Neural cell (in vitro differentiated cells): ENCODE results near the gene UBXN4.

Experiments
- EP300 ChIP-seq: fragments of 450-650 bp; conservative IDR thresholded peaks from 2 replicates; pipeline ENCODE4 v1.6.1; 2014; ENCODE audit warnings: antibody characterized with exemption, mild to moderate bottlenecking, moderate library complexity; ENCODE audit not compliant: poor library complexity, severe bottlenecking
- EZH2 ChIP-seq: fragments of 200-600, 300-800 bp; shearing (Covaris generic), sonication (generic); IDR thresholded peaks from 2 replicates; pipeline ENCODE4 v1.6.1; 2014; ENCODE audit warnings: antibody characterized with exemption, low read length, borderline replicate concordance, mild to moderate bottlenecking; ENCODE audit not compliant: insufficient read depth, poor library complexity, severe bottlenecking
- MXI1 ChIP-seq: fragments of 450-650 bp; conservative IDR thresholded peaks from 2 replicates; pipeline ENCODE4 v1.6.1; 2014; ENCODE audit warnings: antibody characterized with exemption, mild to moderate bottlenecking; ENCODE audit not compliant: poor library complexity, severe bottlenecking
- POLR2AphosphoS5 ChIP-seq: IDR thresholded peaks from 2 replicates; pipeline ENCODE4 v1.6.1; 2012
- RAD21 ChIP-seq: fragments of 450-650 bp; conservative IDR thresholded peaks from 2 replicates; pipeline ENCODE4 v1.6.1; 2014; ENCODE audit warnings: antibody characterized with exemption, mild to moderate bottlenecking, moderate library complexity
- SMC3 ChIP-seq: fragments of 450-650 bp; conservative IDR thresholded peaks from 2 replicates; pipeline ENCODE4 v1.6.1; 2014; ENCODE audit warnings: antibody characterized with exemption, mild to moderate bottlenecking, moderate library complexity; ENCODE audit not compliant: poor library complexity
- TAF1 ChIP-seq: IDR thresholded peaks from 2 replicates; pipeline ENCODE4 v1.6.1; 2012; ENCODE audit warnings: low read depth
- TF ChIP-seq, protein P1 (sequence below): fragments of 450-650 bp; IDR thresholded peaks from 2 replicates; pipeline ENCODE4 v1.5.1; 2014; ENCODE audit warnings: antibody characterized with exemption, mild to moderate bottlenecking, moderate library complexity; ENCODE audit not compliant: poor library complexity, severe bottlenecking
- TF ChIP-seq, protein P2 (sequence below): IDR thresholded peaks from 2 replicates; pipeline ENCODE4 v1.6.1; 2012; ENCODE audit warnings: borderline replicate concordance

DNA sequence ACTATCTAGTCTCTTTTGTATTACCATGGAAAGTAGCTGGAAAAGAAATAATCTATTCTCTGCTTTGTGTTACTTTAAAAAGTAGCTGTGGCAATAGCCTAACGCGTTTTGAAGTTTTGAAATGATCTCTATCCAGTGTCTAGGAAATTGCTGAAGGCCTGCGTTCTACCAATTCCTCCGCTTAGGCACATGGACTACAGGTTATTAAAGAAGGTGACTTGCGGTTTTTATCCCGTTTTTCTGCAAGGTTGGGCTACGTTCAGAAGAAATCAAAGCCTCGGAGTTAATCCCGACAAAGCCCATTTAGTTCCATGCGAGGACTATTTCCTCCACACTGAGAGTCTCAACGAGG lies 636 bp upstream of the UBXN4 start:
- TF ChIP-seq TAF1 = no peak
- TF ChIP-seq MXI1 = no peak
- TF ChIP-seq, protein P1, sequence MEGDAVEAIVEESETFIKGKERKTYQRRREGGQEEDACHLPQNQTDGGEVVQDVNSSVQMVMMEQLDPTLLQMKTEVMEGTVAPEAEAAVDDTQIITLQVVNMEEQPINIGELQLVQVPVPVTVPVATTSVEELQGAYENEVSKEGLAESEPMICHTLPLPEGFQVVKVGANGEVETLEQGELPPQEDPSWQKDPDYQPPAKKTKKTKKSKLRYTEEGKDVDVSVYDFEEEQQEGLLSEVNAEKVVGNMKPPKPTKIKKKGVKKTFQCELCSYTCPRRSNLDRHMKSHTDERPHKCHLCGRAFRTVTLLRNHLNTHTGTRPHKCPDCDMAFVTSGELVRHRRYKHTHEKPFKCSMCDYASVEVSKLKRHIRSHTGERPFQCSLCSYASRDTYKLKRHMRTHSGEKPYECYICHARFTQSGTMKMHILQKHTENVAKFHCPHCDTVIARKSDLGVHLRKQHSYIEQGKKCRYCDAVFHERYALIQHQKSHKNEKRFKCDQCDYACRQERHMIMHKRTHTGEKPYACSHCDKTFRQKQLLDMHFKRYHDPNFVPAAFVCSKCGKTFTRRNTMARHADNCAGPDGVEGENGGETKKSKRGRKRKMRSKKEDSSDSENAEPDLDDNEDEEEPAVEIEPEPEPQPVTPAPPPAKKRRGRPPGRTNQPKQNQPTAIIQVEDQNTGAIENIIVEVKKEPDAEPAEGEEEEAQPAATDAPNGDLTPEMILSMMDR = no peak
- no peak for TF ChIP-seq EZH2
- no peak for TF ChIP-seq RAD21
- no peak for TF ChIP-seq SMC3
- TF ChIP-seq POLR2AphosphoS5 = no peak
- no peak for TF ChIP-seq EP300
- TF ChIP-seq, protein P2, sequence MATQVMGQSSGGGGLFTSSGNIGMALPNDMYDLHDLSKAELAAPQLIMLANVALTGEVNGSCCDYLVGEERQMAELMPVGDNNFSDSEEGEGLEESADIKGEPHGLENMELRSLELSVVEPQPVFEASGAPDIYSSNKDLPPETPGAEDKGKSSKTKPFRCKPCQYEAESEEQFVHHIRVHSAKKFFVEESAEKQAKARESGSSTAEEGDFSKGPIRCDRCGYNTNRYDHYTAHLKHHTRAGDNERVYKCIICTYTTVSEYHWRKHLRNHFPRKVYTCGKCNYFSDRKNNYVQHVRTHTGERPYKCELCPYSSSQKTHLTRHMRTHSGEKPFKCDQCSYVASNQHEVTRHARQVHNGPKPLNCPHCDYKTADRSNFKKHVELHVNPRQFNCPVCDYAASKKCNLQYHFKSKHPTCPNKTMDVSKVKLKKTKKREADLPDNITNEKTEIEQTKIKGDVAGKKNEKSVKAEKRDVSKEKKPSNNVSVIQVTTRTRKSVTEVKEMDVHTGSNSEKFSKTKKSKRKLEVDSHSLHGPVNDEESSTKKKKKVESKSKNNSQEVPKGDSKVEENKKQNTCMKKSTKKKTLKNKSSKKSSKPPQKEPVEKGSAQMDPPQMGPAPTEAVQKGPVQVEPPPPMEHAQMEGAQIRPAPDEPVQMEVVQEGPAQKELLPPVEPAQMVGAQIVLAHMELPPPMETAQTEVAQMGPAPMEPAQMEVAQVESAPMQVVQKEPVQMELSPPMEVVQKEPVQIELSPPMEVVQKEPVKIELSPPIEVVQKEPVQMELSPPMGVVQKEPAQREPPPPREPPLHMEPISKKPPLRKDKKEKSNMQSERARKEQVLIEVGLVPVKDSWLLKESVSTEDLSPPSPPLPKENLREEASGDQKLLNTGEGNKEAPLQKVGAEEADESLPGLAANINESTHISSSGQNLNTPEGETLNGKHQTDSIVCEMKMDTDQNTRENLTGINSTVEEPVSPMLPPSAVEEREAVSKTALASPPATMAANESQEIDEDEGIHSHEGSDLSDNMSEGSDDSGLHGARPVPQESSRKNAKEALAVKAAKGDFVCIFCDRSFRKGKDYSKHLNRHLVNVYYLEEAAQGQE = no peak
